GM12864 (cell line): ENCODE results near the gene HOXC4.
A peak's percentile ranks its signal among the peaks of the same experiment; 100 is the strongest.

ENCODE experiments used
- DNase-seq: peaks from one replicate; pipeline ENCODE4 v3.0.0-alpha.2; 2011; ENCODE audit warnings: low read depth
- H3K4me3 ChIP-seq: 2 replicates; pipeline ENCODE4 v1.5.1; 2011; ENCODE audit warnings: mild to moderate bottlenecking, low read depth, low read length, control low read depth
- CTCF ChIP-seq: IDR thresholded peaks from 2 replicates; pipeline ENCODE4 v1.5.1; 2011; ENCODE audit warnings: low read depth, mild to moderate bottlenecking, moderate library complexity, low read length, control low read depth, inconsistent platforms; ENCODE audit errors: missing control alignments

Gene HOXC4

GRCh38 chr12:54053751-54054741, at the start of gene HOXC4:
Gene HOXC4 (plus strand): TSS chr12:54053835. CDS start chr12:54053923, 88 bp downstream.
- peak; percentile 36 for DNase-seq
- peak within 1 kb of the TSS; percentile 86 for H3K4me3 ChIP-seq
- TF ChIP-seq CTCF, result no peak

GRCh38 chr12:54004063-54004840, 49.4 kb upstream of the HOXC4 start:
- no peak overlapping the region for H3K4me3 ChIP-seq
- DNase-seq, result no peak
- peak; percentile 11 for TF ChIP-seq CTCF

GRCh38 chr12:54004841-54005530, 48.6 kb upstream of the HOXC4 start:
- no peak for DNase-seq
- H3K4me3 ChIP-seq, result no peak overlapping the region
- no peak for TF ChIP-seq CTCF

GRCh38 chr12:54005531-54005852, 48.1 kb upstream of the HOXC4 start:
- DNase-seq, result no peak
- H3K4me3 ChIP-seq, result no peak overlapping the region
- TF ChIP-seq CTCF, result no peak

- peak; percentile 82 for TF ChIP-seq CTCF
- no peak overlapping the region for H3K4me3 ChIP-seq
- no peak for DNase-seq
Observed at GRCh38 chr12:54005853-54006558, 47.6 kb upstream of the HOXC4 start.

- no peak overlapping the region for H3K4me3 ChIP-seq
- TF ChIP-seq CTCF, result no peak
- no peak for DNase-seq
Observed at GRCh38 chr12:54006559-54007220, 46.9 kb upstream of the HOXC4 start.
